HG03139 (cell line): ENCODE data around the gene SLC25A3.
A peak's percentile ranks its signal among the peaks of the same experiment; 100 is the strongest.
"Not testable (repeated sequence)": the region's sequence is repeated elsewhere in the genome, so short reads cannot be mapped to it uniquely, and the experiment has no call there.

Experiments
- ATAC-seq: cut with Tn5 transposase; IDR thresholded peaks from one replicate; pipeline ENCODE4 v1.9.1; 2021; ENCODE audit not compliant: unreplicated experiment

Gene SLC25A3

GRCh38 chr12:98594050-98594835, 757 bp downstream of the SLC25A3 start:
- no peak for ATAC-seq

DNA sequence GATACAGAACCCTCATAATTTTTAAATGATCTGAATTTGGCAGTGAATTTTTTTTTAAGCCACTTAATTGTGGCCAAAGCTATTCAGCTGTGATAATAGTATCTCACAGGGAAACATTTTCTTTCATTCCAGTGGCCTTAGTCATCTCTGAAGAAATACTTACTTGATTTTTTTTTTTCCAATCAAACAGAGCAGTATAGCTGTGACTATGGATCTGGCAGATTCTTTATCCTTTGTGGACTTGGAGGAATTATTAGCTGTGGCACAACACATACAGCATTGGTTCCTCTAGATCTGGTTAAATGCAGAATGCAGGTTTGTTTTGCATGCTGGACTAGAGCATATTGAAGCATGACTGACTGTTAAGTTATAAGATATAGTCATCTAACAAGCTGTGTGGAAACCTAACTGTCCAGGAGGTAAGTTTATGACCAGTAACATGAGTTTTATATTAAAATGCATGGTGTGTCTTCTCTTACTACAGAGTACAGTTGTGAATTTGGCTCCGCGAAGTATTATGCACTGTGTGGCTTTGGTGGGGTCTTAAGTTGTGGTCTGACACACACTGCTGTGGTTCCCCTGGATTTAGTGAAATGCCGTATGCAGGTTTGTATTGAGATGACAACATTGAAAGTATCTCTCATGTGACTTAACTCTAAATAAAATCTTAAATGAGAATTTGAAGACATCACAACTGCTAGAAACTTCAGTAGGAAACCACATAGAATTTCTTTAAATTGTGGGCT, 1.9 kb downstream of the SLC25A3 start:
- no peak for ATAC-seq

GRCh38 chr12:98597313-98597712, 3.8 kb downstream of the SLC25A3 start:
- not testable (repeated sequence) for ATAC-seq

- ATAC-seq = no peak
Observed at GRCh38 chr12:98601924-98602323, 8.4 kb downstream of the SLC25A3 start.

GRCh38 chr12:98606359-98606988, 13.0 kb downstream of the SLC25A3 start:
- no peak for ATAC-seq

DNA sequence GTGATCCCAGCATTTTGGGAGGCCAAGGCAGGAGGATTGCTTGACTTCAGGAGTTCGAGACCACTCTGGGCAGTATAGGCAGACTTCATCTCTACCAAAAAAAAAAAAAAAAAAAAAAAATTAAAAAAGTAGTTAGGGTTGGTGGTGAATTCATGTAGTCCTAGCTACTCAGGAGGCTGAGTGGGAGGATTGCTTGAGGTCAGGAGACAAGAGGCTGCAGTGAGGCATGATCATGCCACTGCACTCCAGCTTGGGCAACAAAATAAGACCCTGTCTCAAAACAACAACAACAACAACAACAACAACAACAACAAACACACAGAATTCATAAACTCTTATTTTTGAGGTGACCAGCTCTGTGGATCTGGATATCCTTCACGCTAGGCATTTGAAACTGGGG, 17.1 kb downstream of the SLC25A3 start:
- ATAC-seq = no peak

- peak; percentile 91 for ATAC-seq
Observed at GRCh38 chr12:98612696-98613334, 19.3 kb downstream of the SLC25A3 start.

- ATAC-seq = no peak
Observed at GRCh38 chr12:98618952-98619351, 25.5 kb downstream of the SLC25A3 start.

- ATAC-seq = no peak
Observed at GRCh38 chr12:98635657-98636323, 42.3 kb downstream of the SLC25A3 start.

DNA sequence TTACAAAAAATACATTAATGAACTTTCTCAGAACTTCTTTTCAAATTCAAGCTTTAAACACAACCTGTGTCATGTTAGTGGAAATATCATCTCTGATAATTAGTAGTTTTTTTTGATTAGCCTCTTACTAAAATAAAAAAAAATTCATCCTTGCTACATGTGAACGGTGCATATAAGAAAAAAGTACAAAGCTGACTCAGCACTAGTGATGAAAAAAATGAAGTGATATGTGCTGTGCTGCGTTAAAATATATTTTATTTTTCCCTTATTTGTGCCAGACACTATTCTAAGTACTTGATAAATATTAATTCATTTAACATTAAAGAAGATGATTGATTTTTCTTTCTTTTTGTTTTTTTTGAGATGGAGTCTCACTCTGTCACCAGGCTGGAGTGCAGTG, 43.6 kb downstream of the SLC25A3 start:
- no peak for ATAC-seq

GRCh38 chr12:98638009-98638408, 44.5 kb downstream of the SLC25A3 start:
- ATAC-seq = no peak

GRCh38 chr12:98639491-98639890, 46.0 kb downstream of the SLC25A3 start:
- ATAC-seq = no peak

GRCh38 chr12:98642801-98643200, 49.3 kb downstream of the SLC25A3 start:
- ATAC-seq = not testable (repeated sequence)

DNA sequence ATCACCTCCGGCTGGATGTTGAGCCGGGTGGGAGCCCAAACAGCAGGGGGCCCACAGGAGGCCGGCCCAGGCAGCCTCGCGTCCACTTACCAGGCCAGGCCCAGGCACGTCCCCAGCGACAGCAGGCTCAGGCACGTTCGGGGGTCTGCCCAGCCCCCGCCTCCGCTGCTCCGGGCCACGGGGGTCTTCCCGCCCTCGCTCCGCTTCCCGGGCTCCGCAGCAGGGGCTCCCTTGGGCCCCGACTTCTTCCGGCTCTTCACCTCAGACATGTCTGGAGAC, 50.9 kb downstream of the SLC25A3 start:
- no peak for ATAC-seq

DNA sequence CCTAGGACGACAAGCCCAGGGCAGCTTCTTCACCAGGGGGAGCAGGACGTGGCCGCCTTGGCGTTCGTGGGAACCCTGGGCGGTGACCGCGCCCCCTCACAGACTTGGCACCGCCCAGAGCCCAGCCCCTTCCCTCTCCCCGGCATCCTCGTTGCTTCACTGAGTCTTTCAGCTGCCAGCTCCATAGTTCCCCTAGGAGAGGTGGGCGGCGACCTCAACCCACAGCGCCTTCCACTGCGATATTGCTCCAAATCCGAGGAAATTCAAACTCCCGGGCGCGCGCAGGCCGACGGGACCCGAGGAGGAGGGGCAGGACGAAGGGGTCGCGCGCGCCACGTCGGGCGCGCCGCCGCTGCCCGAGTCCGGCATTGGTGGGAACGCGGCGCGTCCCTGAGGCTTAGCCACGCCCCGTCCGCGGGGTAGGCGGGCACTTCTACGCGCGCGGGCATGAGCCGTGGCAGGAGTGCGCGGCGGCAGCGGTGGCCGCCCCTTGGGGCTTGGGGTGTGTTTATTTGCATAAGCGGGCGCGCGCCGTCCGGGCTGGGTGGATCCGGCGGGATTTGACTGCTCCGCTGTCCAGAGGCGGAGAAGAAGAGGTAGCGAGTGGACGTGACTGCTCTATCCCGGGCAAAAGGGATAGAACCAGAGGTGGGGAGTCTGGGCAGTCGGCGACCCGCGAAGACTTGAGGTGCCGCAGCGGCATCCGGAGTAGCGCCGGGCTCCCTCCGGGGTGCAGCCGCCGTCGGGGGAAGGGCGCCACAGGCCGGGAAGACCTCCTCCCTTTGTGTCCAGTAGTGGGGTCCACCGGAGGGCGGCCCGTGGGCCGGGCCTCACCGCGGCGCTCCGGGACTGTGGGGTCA, 51.5 kb downstream of the SLC25A3 start, which contains the start of the genes APAF1 and IKBIP:
Gene APAF1, plus strand, starts transcription at position 579 of the 860 bp plus-strand sequence. CDS start 3,070 bp downstream, outside the sequence.
Gene IKBIP, minus strand, starts transcription at position 77 of the 860 bp plus-strand sequence. CDS start 87 bp downstream, outside the sequence.
- ATAC-seq = peak; percentile 83

- no peak for ATAC-seq
Observed at GRCh38 chr12:98645572-98646067, 52.1 kb downstream of the SLC25A3 start.

- ATAC-seq = no peak
Observed at GRCh38 chr12:98646294-98647090, 53.0 kb downstream of the SLC25A3 start.

DNA sequence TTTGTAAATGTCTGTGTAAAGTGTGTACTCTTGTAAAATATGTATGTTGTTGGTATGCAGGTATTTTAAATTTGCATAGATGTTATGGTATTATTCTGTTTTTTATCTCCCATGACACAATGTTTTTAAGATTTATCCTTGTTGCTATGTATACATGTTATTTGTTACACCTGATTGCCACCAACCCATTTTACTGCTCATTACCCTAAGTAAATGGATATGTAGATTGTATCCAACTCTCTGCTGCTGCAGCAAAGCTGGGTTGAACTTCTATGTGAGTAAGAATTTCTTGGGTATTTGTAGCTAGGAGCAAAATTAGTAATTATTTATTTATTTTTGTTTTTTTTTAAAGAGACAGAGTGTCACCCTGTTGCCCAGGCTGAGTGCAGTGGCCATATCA, 57.8 kb downstream of the SLC25A3 start:
- ATAC-seq = no peak
